Fibroblast of lung (primary cell): ENCODE measurements around the gene C1QTNF1. TPM values are rescaled to one million over a fixed set of nuclear protein-coding genes. Genes with fewer than 3 reads are reported as not detected.
A peak's percentile ranks its signal among the peaks of the same experiment; 100 is the strongest.
"Not testable (repeated sequence)": the region's sequence is repeated elsewhere in the genome, so short reads cannot be mapped to it uniquely, and the experiment has no call there.

Experiments used
- DNase-seq, 2 donors: peaks; one replicate each; pipeline versions ENCODE4 v3.0.0 to v3.0.0-alpha.2; 2010; ENCODE audit warnings: low read depth in 2 of 2
- H2AFZ ChIP-seq: 2 replicates; pipeline ENCODE4 v1.5.1; 2012; ENCODE audit warnings: low read length, control low read depth, inconsistent platforms
- H3K27ac ChIP-seq: 2 replicates; pipeline ENCODE4 v1.5.1; 2011; ENCODE audit warnings: low read length, control low read depth; ENCODE audit not compliant: insufficient read depth
- H3K27me3 ChIP-seq: 2 replicates; pipeline ENCODE4 v1.5.1; 2011; ENCODE audit warnings: mild to moderate bottlenecking, low read length; ENCODE audit not compliant: control insufficient read depth, insufficient read depth
- H3K36me3 ChIP-seq: 2 replicates; pipeline ENCODE4 v1.5.1; 2011; ENCODE audit warnings: low read length; ENCODE audit not compliant: control insufficient read depth, insufficient read depth
- H3K4me1 ChIP-seq: 2 replicates; pipeline ENCODE4 v1.5.1; 2011; ENCODE audit warnings: low read length; ENCODE audit not compliant: control insufficient read depth, insufficient read depth; ENCODE audit errors: extremely low read depth
- H3K4me2 ChIP-seq: 2 replicates; pipeline ENCODE4 v1.5.1; 2011; ENCODE audit warnings: low read length, control low read depth; ENCODE audit not compliant: insufficient read depth; ENCODE audit errors: extremely low read depth
- H3K4me3 ChIP-seq, 4 experiments: fragments of 200-600 bp in 1 of 4; sonication (generic) in 1 of 4; replicated peaks in 1 of 4; 2 replicates each; pipeline ENCODE4 v1.5.1; 2011 to 2016; ENCODE audit warnings: low read length in 4 of 4, low read depth in 3 of 4, mild to moderate bottlenecking in 3 of 4, control low read depth in 2 of 4, inconsistent platforms in 1 of 4, mixed read lengths in 1 of 4; ENCODE audit not compliant: insufficient read depth in 1 of 4; ENCODE audit errors: control extremely low read depth in 1 of 4
- H3K79me2 ChIP-seq: 2 replicates; pipeline ENCODE4 v1.5.1; 2012; ENCODE audit warnings: mild to moderate bottlenecking, low read length, inconsistent platforms; ENCODE audit not compliant: control insufficient read depth, insufficient read depth
- H3K9ac ChIP-seq: 2 replicates; pipeline ENCODE4 v1.5.1; 2011; ENCODE audit warnings: mild to moderate bottlenecking, low read length, control low read depth; ENCODE audit not compliant: insufficient read depth
- H3K9me3 ChIP-seq: 2 replicates; pipeline ENCODE4 v1.5.1; 2012; ENCODE audit warnings: low read depth, low read length; ENCODE audit not compliant: control insufficient read depth, insufficient read depth
- H4K20me1 ChIP-seq: 2 replicates; pipeline ENCODE4 v1.5.1; 2011; ENCODE audit warnings: low read length; ENCODE audit not compliant: control insufficient read depth, insufficient read depth; ENCODE audit errors: extremely low read depth
- EZH2 ChIP-seq: IDR thresholded peaks from 2 replicates; pipeline ENCODE4 v1.5.1; 2012; ENCODE audit warnings: low read length, control low read depth, mild to moderate bottlenecking; ENCODE audit errors: missing control alignments
- polyA plus RNA-seq, 2 donors: library from polyadenylated mRNA; depleted of rRNA in 1 of 2; stranded (reverse) in 1 of 2; unstranded in 1 of 2; fragments of >200 nt; gene quantifications; 2 replicates each; pipeline ENCODE4 v1.2.1, GENCODE V29; 2011 to 2012; ENCODE audit warnings: missing spikeins in 1 of 2
- total RNA-seq: library from RNA; depleted of rRNA; stranded (reverse); fragments of >200 nt; gene quantifications from 2 replicates; pipeline ENCODE4 v1.2.1, GENCODE V29; 2014
- TF ChIP-seq, protein P1 (sequence below), 2 donors: IDR thresholded peaks in 1 of 2; conservative IDR thresholded peaks in 1 of 2; 1 replicate in 1 of 2; 2 replicates in 1 of 2; pipeline ENCODE4 v1.5.1; 2011 to 2012; ENCODE audit warnings: low read length in 2 of 2, control low read depth in 1 of 2, inconsistent platforms in 1 of 2, low read depth in 1 of 2, mild to moderate bottlenecking in 1 of 2

The C1QTNF1 gene
- total and polyA plus RNA-seq, 2 donors (not counting 1 experiment from before 2014, with no cell fraction given): 15.0 to 45.2 TPM

DNA sequence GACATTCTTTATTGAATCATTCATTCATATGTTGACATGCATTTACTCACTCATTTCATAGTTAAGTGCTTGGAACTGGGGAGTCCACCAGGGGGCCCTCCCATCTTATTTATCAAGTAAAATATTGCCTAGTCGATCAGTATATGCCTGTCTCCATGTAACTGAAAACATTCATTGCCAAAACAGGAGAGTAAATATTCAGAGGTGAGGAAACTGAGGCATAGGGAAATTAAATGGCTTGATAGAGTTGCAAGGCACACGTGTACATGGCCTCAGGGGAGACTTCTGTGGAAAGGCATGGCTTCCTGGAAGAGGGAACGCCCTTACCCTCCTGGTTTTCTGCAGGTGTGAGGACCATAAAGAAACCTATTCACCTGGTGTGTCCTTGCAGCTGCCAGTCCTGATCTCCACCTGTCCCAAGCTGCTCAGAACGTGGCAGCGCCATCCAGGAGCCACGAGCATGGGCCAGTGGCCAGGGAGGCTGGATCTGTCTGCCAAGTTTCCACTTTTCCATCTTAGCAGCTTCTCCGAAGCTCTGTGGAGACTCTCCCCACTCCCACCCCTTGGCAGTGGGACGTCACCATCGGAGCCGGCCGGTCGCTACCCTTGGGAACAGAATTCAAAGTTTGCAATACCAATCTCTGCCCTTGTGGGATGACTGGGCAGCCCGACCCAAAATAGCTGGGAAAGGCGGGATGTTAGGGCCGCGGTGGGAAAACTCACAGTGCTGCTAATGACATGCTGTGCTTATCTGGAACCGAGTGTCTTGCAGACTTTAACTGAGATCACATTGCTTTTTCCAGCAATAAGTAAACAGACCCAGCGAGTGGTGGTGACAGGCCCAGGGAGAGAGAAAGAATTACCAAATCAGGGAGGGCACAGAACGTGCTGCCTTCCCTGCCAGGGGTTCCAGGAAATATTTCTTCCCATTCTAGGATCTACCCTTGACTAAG, 4.1 kb upstream of the C1QTNF1 start:
- no peak overlapping the region for H3K9ac ChIP-seq
- peaks cover 4% of the 10 kb centered on the region for H3K27me3 ChIP-seq
- H3K4me3 ChIP-seq: no peak overlapping the region
- no peaks in the 10 kb centered on the region for H3K9me3 ChIP-seq
- no peak for TF ChIP-seq EZH2
- TF ChIP-seq, protein P1, sequence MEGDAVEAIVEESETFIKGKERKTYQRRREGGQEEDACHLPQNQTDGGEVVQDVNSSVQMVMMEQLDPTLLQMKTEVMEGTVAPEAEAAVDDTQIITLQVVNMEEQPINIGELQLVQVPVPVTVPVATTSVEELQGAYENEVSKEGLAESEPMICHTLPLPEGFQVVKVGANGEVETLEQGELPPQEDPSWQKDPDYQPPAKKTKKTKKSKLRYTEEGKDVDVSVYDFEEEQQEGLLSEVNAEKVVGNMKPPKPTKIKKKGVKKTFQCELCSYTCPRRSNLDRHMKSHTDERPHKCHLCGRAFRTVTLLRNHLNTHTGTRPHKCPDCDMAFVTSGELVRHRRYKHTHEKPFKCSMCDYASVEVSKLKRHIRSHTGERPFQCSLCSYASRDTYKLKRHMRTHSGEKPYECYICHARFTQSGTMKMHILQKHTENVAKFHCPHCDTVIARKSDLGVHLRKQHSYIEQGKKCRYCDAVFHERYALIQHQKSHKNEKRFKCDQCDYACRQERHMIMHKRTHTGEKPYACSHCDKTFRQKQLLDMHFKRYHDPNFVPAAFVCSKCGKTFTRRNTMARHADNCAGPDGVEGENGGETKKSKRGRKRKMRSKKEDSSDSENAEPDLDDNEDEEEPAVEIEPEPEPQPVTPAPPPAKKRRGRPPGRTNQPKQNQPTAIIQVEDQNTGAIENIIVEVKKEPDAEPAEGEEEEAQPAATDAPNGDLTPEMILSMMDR (conservative IDR thresholded peaks at IDR 0.05 in 1 of 2, IDR thresholded peaks at IDR 0.05 in 1 of 2; ENCODE audit: low read depth in 1 of 2, low read length in 2 of 2): peak; percentile 70 to 75
- H3K4me2 ChIP-seq: peak overlapping the region; percentile 57
- H4K20me1 ChIP-seq: no peaks in the 10 kb centered on the region
- no peak overlapping the region for H2AFZ ChIP-seq
- no peak overlapping the region for H3K27ac ChIP-seq
- no peaks in the 10 kb centered on the region for H3K79me2 ChIP-seq
- DNase-seq: peak; percentile 59 to 86
- H3K4me1 ChIP-seq: peaks cover 6% of the 10 kb centered on the region
- H3K36me3 ChIP-seq: no peaks in the 10 kb centered on the region

GRCh38 chr17:79020631-79021301, 3.2 kb upstream of the C1QTNF1 start:
- H3K9ac ChIP-seq: no peak overlapping the region
- no peak for DNase-seq
- no peak overlapping the region for H3K27ac ChIP-seq

DNA sequence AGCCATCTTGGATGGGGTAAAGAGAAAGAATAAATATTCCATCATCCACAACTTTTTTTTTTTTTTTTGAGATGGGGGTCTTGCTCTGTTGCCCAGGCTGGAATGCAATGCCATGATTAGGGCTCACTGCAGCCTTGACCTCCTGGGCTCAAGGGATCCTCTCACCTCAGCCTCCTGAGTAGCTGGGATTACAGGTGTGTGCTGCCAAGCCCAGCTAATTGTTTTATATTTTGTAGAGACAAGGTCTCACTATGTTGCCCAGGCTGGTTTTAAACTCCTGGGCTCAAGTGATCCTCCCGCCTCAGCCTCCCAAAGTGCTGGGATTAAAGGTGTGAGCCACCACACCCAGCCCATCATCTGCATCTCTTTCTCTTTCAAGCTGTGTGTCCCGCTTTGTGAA, 2.0 kb upstream of the C1QTNF1 start:
- H3K36me3 ChIP-seq, H4K20me1 ChIP-seq, H3K27ac ChIP-seq, H3K9ac ChIP-seq, H3K9me3 ChIP-seq, H3K27me3 ChIP-seq, DNase-seq, H3K4me3 ChIP-seq, H3K4me2 ChIP-seq, H2AFZ ChIP-seq, H3K79me2 ChIP-seq: not testable (repeated sequence)
- H3K4me1 ChIP-seq: peaks cover 16% of the 10 kb centered on the region

More at GRCh38 chr17:79020631-79021301, 3.2 kb upstream of the C1QTNF1 start:
- no peak overlapping the region for H2AFZ ChIP-seq
- H3K9me3 ChIP-seq: no peaks in the 10 kb centered on the region
- peaks cover 11% of the 10 kb centered on the region for H3K4me1 ChIP-seq
- no peaks in the 10 kb centered on the region for H3K79me2 ChIP-seq
- TF ChIP-seq, protein P1 (conservative IDR thresholded peaks at IDR 0.05 in 1 of 2, IDR thresholded peaks at IDR 0.05 in 1 of 2; ENCODE audit: low read depth in 1 of 2, low read length in 2 of 2): no peak
- no peak for TF ChIP-seq EZH2
- peaks cover 4% of the 10 kb centered on the region for H3K27me3 ChIP-seq
- H3K4me2 ChIP-seq: no peak overlapping the region
- no peak overlapping the region for H3K4me3 ChIP-seq
- H3K36me3 ChIP-seq: no peaks in the 10 kb centered on the region
- no peaks in the 10 kb centered on the region for H4K20me1 ChIP-seq
